22Rv1 (cell line): ENCODE measurements around the gene RAMP1.

Source experiments
- CTCF ChIP-seq: fragments of 450-650 bp; IDR thresholded peaks from 2 replicates; pipeline ENCODE4 v1.5.1; 2017; ENCODE audit warnings: mild to moderate bottlenecking
- ZFX ChIP-seq: fragments of 450-650 bp; IDR thresholded peaks from 2 replicates; pipeline ENCODE4 v1.6.1; 2017; ENCODE audit warnings: antibody characterized with exemption, borderline replicate concordance

GRCh38 chr2:237920673-237921072, 61.2 kb downstream of the RAMP1 start:
- TF ChIP-seq CTCF (no peak), ZFX (no peak)
